Measurements from ENCODE around the gene LRFN2. TPM values are rescaled to one million over a fixed set of nuclear protein-coding genes. Genes with fewer than 3 reads are reported as not detected.

Gene LRFN2
- total and polyA plus RNA-seq, 2 experiments from 2014 or later: 0.33 to 0.54 TPM

DNA sequence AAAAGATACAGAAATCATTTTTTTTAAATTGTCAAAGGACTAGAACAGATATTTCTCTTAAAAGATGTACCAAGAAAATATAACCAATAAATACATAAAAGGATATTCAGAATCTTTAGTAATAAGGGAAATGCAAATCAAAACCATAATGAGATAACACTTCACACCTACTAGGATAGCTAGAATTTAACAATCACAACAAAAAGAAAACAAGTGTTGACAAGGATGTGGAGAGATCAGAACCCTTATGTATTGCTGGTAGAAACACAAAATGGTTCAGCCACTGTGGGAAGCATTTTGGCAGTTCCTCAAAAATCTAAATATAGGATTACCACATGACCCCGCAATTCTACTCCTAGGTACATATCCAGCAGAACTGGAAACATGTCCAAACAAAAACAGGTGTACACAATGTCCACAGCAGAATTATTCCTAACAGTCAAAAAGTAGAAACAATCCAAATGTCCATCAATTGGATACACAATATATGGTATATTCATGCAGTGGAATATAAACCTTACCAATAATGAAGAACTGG, 211.0 kb downstream of the LRFN2 start:
- no peaks in the 10 kb centered on the region for H3K36me3 ChIP-seq (replicated peaks; ENCODE audit: insufficient read depth, low read depth)
- H3K4me2 ChIP-seq: no peak overlapping the region
- DNase-seq (ENCODE audit: low spot score): no peak
- WGBS (ENCODE audit: low lambda C conversion rate, missing lambda C conversion rate): 95% methylated on average over 1 of the region's 1 CpG
- no peaks in the 10 kb centered on the region for H3K27me3 ChIP-seq
- H3K9me3 ChIP-seq (ENCODE audit: low read depth): no peaks in the 10 kb centered on the region
- no peak overlapping the region for H3K27ac ChIP-seq
- no peaks in the 10 kb centered on the region for H4K20me1 ChIP-seq (ENCODE audit: insufficient read depth, poor library complexity, severe bottlenecking)
- H3K9me2 ChIP-seq (replicated peaks; ENCODE audit: insufficient read depth): no peaks in the 10 kb centered on the region
- no peaks in the 10 kb centered on the region for H3K79me2 ChIP-seq
- no peak overlapping the region for H3K4me3 ChIP-seq
- TF ChIP-seq EZH2 (IDR thresholded peaks at IDR 0.05; ENCODE audit: borderline replicate concordance) (no peak), EZH2phosphoT487 (IDR thresholded peaks at IDR 0.05; ENCODE audit: low read depth, severe bottlenecking, unreplicated experiment) (no peak)
- TF ChIP-seq, protein P1, sequence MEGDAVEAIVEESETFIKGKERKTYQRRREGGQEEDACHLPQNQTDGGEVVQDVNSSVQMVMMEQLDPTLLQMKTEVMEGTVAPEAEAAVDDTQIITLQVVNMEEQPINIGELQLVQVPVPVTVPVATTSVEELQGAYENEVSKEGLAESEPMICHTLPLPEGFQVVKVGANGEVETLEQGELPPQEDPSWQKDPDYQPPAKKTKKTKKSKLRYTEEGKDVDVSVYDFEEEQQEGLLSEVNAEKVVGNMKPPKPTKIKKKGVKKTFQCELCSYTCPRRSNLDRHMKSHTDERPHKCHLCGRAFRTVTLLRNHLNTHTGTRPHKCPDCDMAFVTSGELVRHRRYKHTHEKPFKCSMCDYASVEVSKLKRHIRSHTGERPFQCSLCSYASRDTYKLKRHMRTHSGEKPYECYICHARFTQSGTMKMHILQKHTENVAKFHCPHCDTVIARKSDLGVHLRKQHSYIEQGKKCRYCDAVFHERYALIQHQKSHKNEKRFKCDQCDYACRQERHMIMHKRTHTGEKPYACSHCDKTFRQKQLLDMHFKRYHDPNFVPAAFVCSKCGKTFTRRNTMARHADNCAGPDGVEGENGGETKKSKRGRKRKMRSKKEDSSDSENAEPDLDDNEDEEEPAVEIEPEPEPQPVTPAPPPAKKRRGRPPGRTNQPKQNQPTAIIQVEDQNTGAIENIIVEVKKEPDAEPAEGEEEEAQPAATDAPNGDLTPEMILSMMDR (IDR thresholded peaks at IDR 0.05; ENCODE audit: poor library complexity): no peak
- H2AFZ ChIP-seq: no peak overlapping the region
- H3K4me1 ChIP-seq (ENCODE audit: insufficient read depth): no peaks in the 10 kb centered on the region

- H3K4me2 ChIP-seq: no peak overlapping the region
These were observed 213.9 kb downstream of the LRFN2 start for GRCh38 chr6:40373267-40373666.

DNA sequence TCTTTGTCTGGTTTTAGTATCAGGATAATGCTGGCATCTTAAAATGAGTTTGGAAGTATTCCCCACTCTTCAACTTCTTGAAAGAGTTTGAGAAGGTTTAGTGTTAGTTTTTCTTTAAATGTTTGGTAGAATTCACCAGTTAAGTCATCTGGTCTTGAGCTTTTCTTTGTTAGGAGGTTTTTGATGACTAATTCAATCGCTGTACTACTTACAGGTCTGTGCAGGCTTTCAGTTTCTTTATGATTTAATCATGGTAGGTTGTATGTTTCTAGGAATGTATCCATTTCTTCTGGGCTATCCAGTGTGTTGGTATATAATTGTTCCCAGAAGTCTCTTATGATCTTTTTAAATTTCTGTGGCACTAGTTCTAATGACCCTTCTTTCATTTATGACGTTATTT, 215.5 kb downstream of the LRFN2 start:
- H3K79me2 ChIP-seq: no peaks in the 10 kb centered on the region
- no peak overlapping the region for H3K4me2 ChIP-seq
- WGBS (ENCODE audit: low lambda C conversion rate, missing lambda C conversion rate): 89% methylated on average over 2 of the region's 2 CpGs
- H2AFZ ChIP-seq: no peak overlapping the region
- peaks cover 5% of the 10 kb centered on the region for H3K9me3 ChIP-seq (ENCODE audit: low read depth)
- no peaks in the 10 kb centered on the region for H4K20me1 ChIP-seq (ENCODE audit: insufficient read depth, poor library complexity, severe bottlenecking)
- no peaks in the 10 kb centered on the region for H3K4me1 ChIP-seq (ENCODE audit: insufficient read depth)
- H3K27me3 ChIP-seq: no peaks in the 10 kb centered on the region
- H3K9me2 ChIP-seq (replicated peaks; ENCODE audit: insufficient read depth): no peaks in the 10 kb centered on the region
- no peak overlapping the region for H3K4me3 ChIP-seq
- H3K36me3 ChIP-seq (replicated peaks; ENCODE audit: insufficient read depth, low read depth): no peaks in the 10 kb centered on the region
- no peak overlapping the region for H3K27ac ChIP-seq
- TF ChIP-seq EZH2 (IDR thresholded peaks at IDR 0.05; ENCODE audit: borderline replicate concordance): no peak
- TF ChIP-seq EZH2phosphoT487 (IDR thresholded peaks at IDR 0.05; ENCODE audit: low read depth, severe bottlenecking, unreplicated experiment): no peak
- TF ChIP-seq, protein P1 (IDR thresholded peaks at IDR 0.05; ENCODE audit: poor library complexity): no peak
- no peak for DNase-seq (ENCODE audit: low spot score)

More at GRCh38 chr6:40373267-40373666, 213.9 kb downstream of the LRFN2 start:
- Histone ChIP-seq H4K20me1 (ENCODE audit: insufficient read depth, poor library complexity, severe bottlenecking) (no peaks in the 10 kb centered on the region), H3K4me1 (ENCODE audit: insufficient read depth) (no peaks in the 10 kb centered on the region), H3K36me3 (replicated peaks; ENCODE audit: insufficient read depth, low read depth) (no peaks in the 10 kb centered on the region), H3K79me2 (no peaks in the 10 kb centered on the region), H3K27ac (no peak overlapping the region), H3K4me3 (no peak overlapping the region), H3K9me3 (ENCODE audit: low read depth) (no peaks in the 10 kb centered on the region), H3K9me2 (replicated peaks; ENCODE audit: insufficient read depth) (no peaks in the 10 kb centered on the region), H3K27me3 (no peaks in the 10 kb centered on the region), H2AFZ (no peak overlapping the region)
- DNase-seq (ENCODE audit: low spot score): no peak
- TF ChIP-seq, protein P1 (IDR thresholded peaks at IDR 0.05; ENCODE audit: poor library complexity): no peak
- TF ChIP-seq EZH2phosphoT487 (IDR thresholded peaks at IDR 0.05; ENCODE audit: low read depth, severe bottlenecking, unreplicated experiment): no peak
- no peak for TF ChIP-seq EZH2 (IDR thresholded peaks at IDR 0.05; ENCODE audit: borderline replicate concordance)

- Histone ChIP-seq H3K9me2 (replicated peaks; ENCODE audit: insufficient read depth) (no peaks in the 10 kb centered on the region), H2AFZ (no peak overlapping the region), H3K9me3 (ENCODE audit: low read depth) (peaks cover 5% of the 10 kb centered on the region), H3K4me3 (no peak overlapping the region), H3K36me3 (replicated peaks; ENCODE audit: insufficient read depth, low read depth) (no peaks in the 10 kb centered on the region), H3K27ac (no peak overlapping the region), H3K4me1 (ENCODE audit: insufficient read depth) (no peaks in the 10 kb centered on the region), H4K20me1 (ENCODE audit: insufficient read depth, poor library complexity, severe bottlenecking) (no peaks in the 10 kb centered on the region), H3K4me2 (no peak overlapping the region), H3K79me2 (no peaks in the 10 kb centered on the region), H3K27me3 (no peaks in the 10 kb centered on the region)
- TF ChIP-seq, protein P1 (IDR thresholded peaks at IDR 0.05; ENCODE audit: poor library complexity): no peak
- TF ChIP-seq EZH2phosphoT487 (IDR thresholded peaks at IDR 0.05; ENCODE audit: low read depth, severe bottlenecking, unreplicated experiment) (no peak), EZH2 (IDR thresholded peaks at IDR 0.05; ENCODE audit: borderline replicate concordance) (no peak)
- WGBS (ENCODE audit: low lambda C conversion rate, missing lambda C conversion rate): 91% methylated on average over 1 of the region's 1 CpG
- no peak for DNase-seq (ENCODE audit: low spot score)
These were observed 216.1 kb downstream of the LRFN2 start for GRCh38 chr6:40371095-40371494.

All from hepatocyte (in vitro differentiated cells).